HCT116 (cell line): ENCODE data around the gene PLEKHO2. TPM values are rescaled to one million over a fixed set of nuclear protein-coding genes. Genes with fewer than 3 reads are reported as not detected.

Experiments
- ATAC-seq: fragments of 200-7000 bp; cut with Tn5 transposase; 2 replicates; pipeline ENCODE4 v1.9.1; 2020; ENCODE audit warnings: mild to moderate bottlenecking, moderate library complexity
- BruUV-seq: library from RNA; stranded (reverse); fragments of 400-500 nt; replicated peaks from 2 replicates; lab custom pipeline; 2021; lab: Mats Ljungman, UMichigan
- CTCF ChIA-PET: fragments of 300-600 bp; sonication (Branson Sonifier 250); formaldehyde crosslinking; loops from one replicate; lab custom pipeline; 2021; ENCODE audit warnings: antibody characterized with exemption; lab: Charles Lee
- POLR2A ChIA-PET: fragments of 300-600, 350-600 bp; sonication (Branson Sonifier 250); formaldehyde crosslinking; loops from one replicate; lab custom pipeline; 2021; ENCODE audit warnings: antibody characterized with exemption; lab: Charles Lee
- RAD21 ChIA-PET, 2 experiments: fragments of 300-600 bp; sonication (Branson Sonifier 250); formaldehyde crosslinking; loops; one replicate each; lab custom pipeline; 2023; ENCODE audit warnings: low total read pairs in 2 of 2; ENCODE audit not compliant: uncharacterized antibody in 2 of 2, unreplicated experiment in 2 of 2, low non-redundant PET in 1 of 2; lab: Charles Lee
- DNase-seq: peaks from one replicate; pipeline ENCODE4 v3.0.0-alpha.2; 2010; ENCODE audit warnings: low read depth, low spot score
- H2AFZ ChIP-seq: fragments of 200-600 bp; shearing (Covaris generic), sonication (generic); 2 replicates; pipeline ENCODE4 v1.6.1; 2017; ENCODE audit warnings: low read depth, mixed run types, mixed read lengths, antibody characterized with exemption, low read length; ENCODE audit not compliant: poor library complexity, severe bottlenecking
- H3K27ac ChIP-seq: 2 replicates; pipeline ENCODE4 v1.5.1; 2012; ENCODE audit warnings: low read depth, low read length
- H3K27me3 ChIP-seq: fragments of 200-600 bp; sonication (generic); 2 replicates; pipeline ENCODE4 v1.6.1; 2016; ENCODE audit warnings: mixed run types, low read length, mixed read lengths; ENCODE audit not compliant: insufficient read depth
- H3K36me3 ChIP-seq, 2 experiments: fragments of 200-500 bp in 1 of 2; fragments of 200-600 bp in 1 of 2; sonication (Bioruptor generic) in 1 of 2; sonication (generic) in 1 of 2; 2 replicates each; pipeline versions ENCODE4 v1.5.1 to v1.6.1; 2014 to 2016; ENCODE audit warnings: low read length in 2 of 2, inconsistent platforms in 1 of 2, mixed read lengths in 1 of 2, mixed run types in 1 of 2; ENCODE audit not compliant: insufficient read depth in 2 of 2, control insufficient read depth in 1 of 2
- H3K4me1 ChIP-seq, 2 experiments: fragments of 200-600 bp in 1 of 2; sonication (generic) in 1 of 2; 2 replicates each; pipeline versions ENCODE4 v1.5.1 to v1.6.1; 2012 to 2017; ENCODE audit warnings: low read length in 2 of 2, inconsistent platforms in 1 of 2, mild to moderate bottlenecking in 1 of 2, mixed read lengths in 1 of 2, mixed run types in 1 of 2, moderate library complexity in 1 of 2; ENCODE audit not compliant: insufficient read depth in 2 of 2, control insufficient read depth in 1 of 2
- H3K4me2 ChIP-seq: fragments of 200-600 bp; sonication (generic); 2 replicates; pipeline ENCODE4 v1.6.1; 2017; ENCODE audit warnings: mixed run types, low read length, mixed read lengths
- H3K4me3 ChIP-seq, 2 experiments: fragments of 200-600 bp in 1 of 2; sonication (generic) in 1 of 2; replicated peaks in 1 of 2; 2 replicates each; pipeline ENCODE4 v1.5.1; 2011 to 2016; ENCODE audit warnings: low read length in 2 of 2, control low read depth in 1 of 2, low read depth in 1 of 2, mild to moderate bottlenecking in 1 of 2, mixed read lengths in 1 of 2, mixed run types in 1 of 2
- H3K79me2 ChIP-seq: fragments of 200-600 bp; sonication (generic); 2 replicates; pipeline ENCODE4 v1.6.1; 2017; ENCODE audit warnings: mild to moderate bottlenecking, mixed run types, low read length, moderate library complexity, mixed read lengths; ENCODE audit not compliant: insufficient read depth
- H3K9ac ChIP-seq: fragments of 200-600 bp; sonication (generic); 2 replicates; pipeline ENCODE4 v1.6.1; 2016; ENCODE audit warnings: low read length, mixed read lengths
- H3K9me2 ChIP-seq: fragments of 200-600 bp; sonication (generic), shearing (Covaris generic); 2 replicates; pipeline ENCODE4 v1.6.1; 2017; ENCODE audit warnings: mixed run types, mild to moderate bottlenecking, moderate library complexity; ENCODE audit not compliant: insufficient read depth
- H3K9me3 ChIP-seq, 2 experiments: fragments of 200-500 bp in 1 of 2; fragments of 200-600 bp in 1 of 2; sonication (Bioruptor generic) in 1 of 2; sonication (generic) in 1 of 2; 2 replicates each; pipeline ENCODE4 v1.6.1; 2014 to 2017; ENCODE audit warnings: low read length in 2 of 2, mixed read lengths in 2 of 2, inconsistent platforms in 1 of 2, low read depth in 1 of 2, mild to moderate bottlenecking in 1 of 2, mixed run types in 1 of 2, moderate library complexity in 1 of 2; ENCODE audit not compliant: control insufficient read depth in 1 of 2, insufficient read depth in 1 of 2
- H4K20me1 ChIP-seq: fragments of 200-600 bp; sonication (generic), shearing (Covaris generic); 2 replicates; pipeline ENCODE4 v1.6.1; 2017; ENCODE audit warnings: mixed run types, mild to moderate bottlenecking, moderate library complexity; ENCODE audit not compliant: insufficient read depth
- CBX3 ChIP-seq: IDR thresholded peaks from 2 replicates; pipeline ENCODE4 v1.6.1; 2012; ENCODE audit warnings: low read depth
- EGR1 ChIP-seq: IDR thresholded peaks from 2 replicates; pipeline ENCODE4 v1.6.1; 2012; ENCODE audit warnings: low read depth
- EZH2 ChIP-seq: fragments of 200-600 bp; sonication (generic); IDR thresholded peaks from 2 replicates; pipeline ENCODE4 v1.6.1; 2017; ENCODE audit warnings: antibody characterized with exemption, mixed run types
- FOSL1 ChIP-seq: IDR thresholded peaks from 2 replicates; pipeline ENCODE4 v1.6.1; 2012; ENCODE audit warnings: low read depth
- JUND ChIP-seq: IDR thresholded peaks from 2 replicates; pipeline ENCODE4 v1.6.1; 2012
- RAD21 ChIP-seq: IDR thresholded peaks from 2 replicates; pipeline ENCODE4 v1.6.1; 2012; ENCODE audit warnings: low read depth, mild to moderate bottlenecking
- SP1 ChIP-seq: IDR thresholded peaks from 2 replicates; pipeline ENCODE4 v1.6.1; 2012; ENCODE audit warnings: low read depth
- SRF ChIP-seq: IDR thresholded peaks from 2 replicates; pipeline ENCODE4 v1.6.1; 2012; ENCODE audit warnings: low read depth
- TCF7L2 ChIP-seq: IDR thresholded peaks from 2 replicates; pipeline ENCODE4 v1.7.0; 2011; ENCODE audit warnings: borderline replicate concordance, inconsistent platforms; ENCODE audit not compliant: insufficient read depth, insufficient read length; ENCODE audit errors: extremely low read depth
- ZFX ChIP-seq: fragments of 450-650 bp; IDR thresholded peaks from 2 replicates; pipeline ENCODE4 v1.6.1; 2017
- ZNF274 ChIP-seq: fragments of 200-500 bp; sonication (Bioruptor generic); IDR thresholded peaks from 2 replicates; pipeline ENCODE4 v1.6.1; 2014; ENCODE audit warnings: mild to moderate bottlenecking, low read depth, low read length, inconsistent platforms
- intact Hi-C: fragments of 100-400 bp; cut with micrococcal nuclease; formaldehyde crosslinking; loops from 2 replicates; pipeline ENCODE4 v1.10.0; 2022
- total RNA-seq: library from RNA; stranded (reverse); gene quantifications from one replicate; pipeline ENCODE4 v1.2.1, GENCODE V29; 2021; ENCODE audit not compliant: unreplicated experiment

PLEKHO2 gene
- total RNA-seq, 1 experiment from 2014 or later: 8.0 TPM

DNA sequence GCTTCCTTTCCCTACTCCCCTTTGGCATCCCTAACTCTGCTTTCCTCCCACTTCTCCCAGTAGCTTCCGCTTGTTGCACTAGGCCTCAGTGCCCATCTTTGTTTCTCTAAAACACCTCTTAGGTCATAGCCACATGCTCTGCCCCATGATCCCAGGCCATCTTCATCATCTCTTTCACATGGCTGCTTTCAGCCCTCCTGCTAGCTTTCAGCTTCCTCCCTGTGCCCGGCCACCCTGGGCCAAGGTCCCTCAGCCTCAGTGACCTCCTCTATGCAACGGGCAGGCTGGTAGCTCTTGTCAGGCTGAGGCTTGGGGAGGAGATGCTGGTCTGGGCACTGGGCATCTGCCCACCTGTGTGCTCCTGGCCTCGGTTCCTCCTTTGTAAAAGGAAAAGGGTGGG is 2.3 kb downstream of the PLEKHO2 start:
- H3K4me3 ChIP-seq: no peak overlapping the region
- intact Hi-C loops: no loop called here
- peaks cover 8 to 21% of the 10 kb centered on the region in 2 experiments for H3K4me1 ChIP-seq
- H3K27ac ChIP-seq: no peak overlapping the region
- no peak overlapping the region for H2AFZ ChIP-seq
- H3K27me3 ChIP-seq: no peaks in the 10 kb centered on the region
- ATAC-seq: no peak
- no peak for DNase-seq
- H4K20me1 ChIP-seq: no peaks in the 10 kb centered on the region
- ChIA-PET RAD21 (no interaction called here), CTCF (no interaction called here), POLR2A (no interaction called here)
- H3K9ac ChIP-seq: no peak overlapping the region
- BruUV-seq: no TSS peak
- H3K4me2 ChIP-seq: no peak overlapping the region
- TF ChIP-seq JUND (no peak), CBX3 (no peak), ZNF274 (no peak), EZH2 (no peak), FOSL1 (no peak), SP1 (no peak)
- H3K9me3 ChIP-seq: no peaks in the 10 kb centered on the region
- no peaks in the 10 kb centered on the region for H3K9me2 ChIP-seq
- no peaks in the 10 kb centered on the region for H3K36me3 ChIP-seq
- H3K79me2 ChIP-seq: peaks cover 13% of the 10 kb centered on the region; the same call in 1 of the 2 replicates

DNA sequence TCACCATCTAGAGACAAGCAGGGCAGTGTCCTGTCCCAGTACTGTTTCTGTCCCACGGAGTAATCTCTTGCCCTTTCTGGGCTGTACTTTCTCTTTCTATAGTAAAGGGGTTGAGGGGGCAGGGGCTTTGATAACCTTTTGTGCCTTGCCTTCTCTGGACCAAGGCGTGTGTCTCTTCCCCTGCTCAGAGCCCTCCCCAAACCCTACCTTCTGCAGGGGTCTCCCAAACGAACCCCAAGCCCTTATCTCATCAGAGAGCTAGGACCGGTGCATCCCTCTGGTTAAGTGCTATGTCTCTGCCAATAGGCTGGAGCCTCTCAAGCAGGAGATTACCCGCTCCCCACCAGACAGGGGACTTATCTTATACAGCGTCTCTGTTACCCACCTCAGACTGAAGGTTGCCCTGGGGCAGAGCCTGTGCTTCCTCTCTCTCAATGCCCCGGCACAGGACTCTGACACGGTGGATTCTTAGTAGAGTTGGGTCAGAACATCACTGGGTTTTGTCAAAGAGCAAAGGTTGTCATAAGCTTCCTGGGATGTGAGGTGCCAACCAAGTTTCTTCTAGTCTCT is 2.9 kb downstream of the PLEKHO2 start:
- ChIA-PET CTCF (no interaction called here), RAD21 (no interaction called here), POLR2A (no interaction called here)
- BruUV-seq: no TSS peak
- intact Hi-C loops: no loop called here
- Histone ChIP-seq H3K4me2 (no peak overlapping the region), H3K9ac (no peak overlapping the region), H3K27ac (no peak overlapping the region), H3K79me2 (peaks cover 13% of the 10 kb centered on the region; the same call in 1 of the 2 replicates), H2AFZ (no peak overlapping the region), H3K27me3 (no peaks in the 10 kb centered on the region), H3K4me1 (peaks cover 8 to 21% of the 10 kb centered on the region in 2 experiments), H4K20me1 (no peaks in the 10 kb centered on the region), H3K9me2 (no peaks in the 10 kb centered on the region), H3K36me3 (no peaks in the 10 kb centered on the region), H3K9me3 (no peaks in the 10 kb centered on the region), H3K4me3 (no peak overlapping the region)
- TF ChIP-seq EZH2 (no peak), TCF7L2 (no peak), EGR1 (no peak), FOSL1 (no peak), JUND (no peak), ZFX (no peak), RAD21 (no peak), SRF (no peak), SP1 (no peak)
- DNase-seq: no peak
- no peak for ATAC-seq
